ENCODE results near the gene CYP11A1. TPM values are rescaled to one million over a fixed set of nuclear protein-coding genes. Genes with fewer than 3 reads are reported as not detected.

CYP11A1 gene
- total and polyA plus RNA-seq, 8 donors: 2.5 to 10.2 (median 4.2) TPM; not detected in 4

DNA sequence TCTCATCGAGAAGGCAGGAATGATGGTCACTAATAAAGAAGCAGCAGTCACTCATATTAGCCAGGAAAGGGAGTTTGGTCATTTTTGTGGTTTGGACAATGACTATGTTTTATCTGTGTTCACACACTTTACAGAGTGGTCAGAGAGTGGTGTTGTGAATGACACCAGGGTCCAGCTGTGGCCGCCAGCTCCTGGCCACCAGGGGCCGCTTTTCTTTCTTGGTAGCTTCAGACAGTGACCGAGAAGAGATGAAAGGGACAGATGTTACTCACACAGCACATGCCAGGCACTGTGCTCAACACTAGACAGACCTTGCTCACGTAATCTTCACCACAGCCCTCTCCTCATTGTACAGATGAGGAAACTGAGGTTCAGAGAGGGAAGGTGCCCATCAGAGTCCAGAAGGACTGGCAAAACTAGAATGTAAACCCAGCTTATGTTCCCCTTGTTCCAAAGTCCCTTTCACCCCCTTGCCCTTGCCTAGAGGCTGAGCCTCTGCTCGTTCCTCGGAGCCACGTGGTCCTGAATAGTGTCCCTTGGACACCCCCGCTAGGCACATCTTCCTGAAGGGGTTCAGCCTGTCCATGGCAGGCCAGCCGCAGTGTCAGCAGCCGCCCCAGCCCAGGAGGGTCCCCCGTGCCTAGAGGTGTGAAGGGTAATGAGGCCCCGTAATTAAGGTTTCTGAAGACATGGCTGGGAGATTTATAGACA lies 55.6 kb downstream of the CYP11A1 start:
- 47 to 59% (median 52%) methylated on average over 13 of the region's 13 CpGs for WGBS, 5 donors

DNA sequence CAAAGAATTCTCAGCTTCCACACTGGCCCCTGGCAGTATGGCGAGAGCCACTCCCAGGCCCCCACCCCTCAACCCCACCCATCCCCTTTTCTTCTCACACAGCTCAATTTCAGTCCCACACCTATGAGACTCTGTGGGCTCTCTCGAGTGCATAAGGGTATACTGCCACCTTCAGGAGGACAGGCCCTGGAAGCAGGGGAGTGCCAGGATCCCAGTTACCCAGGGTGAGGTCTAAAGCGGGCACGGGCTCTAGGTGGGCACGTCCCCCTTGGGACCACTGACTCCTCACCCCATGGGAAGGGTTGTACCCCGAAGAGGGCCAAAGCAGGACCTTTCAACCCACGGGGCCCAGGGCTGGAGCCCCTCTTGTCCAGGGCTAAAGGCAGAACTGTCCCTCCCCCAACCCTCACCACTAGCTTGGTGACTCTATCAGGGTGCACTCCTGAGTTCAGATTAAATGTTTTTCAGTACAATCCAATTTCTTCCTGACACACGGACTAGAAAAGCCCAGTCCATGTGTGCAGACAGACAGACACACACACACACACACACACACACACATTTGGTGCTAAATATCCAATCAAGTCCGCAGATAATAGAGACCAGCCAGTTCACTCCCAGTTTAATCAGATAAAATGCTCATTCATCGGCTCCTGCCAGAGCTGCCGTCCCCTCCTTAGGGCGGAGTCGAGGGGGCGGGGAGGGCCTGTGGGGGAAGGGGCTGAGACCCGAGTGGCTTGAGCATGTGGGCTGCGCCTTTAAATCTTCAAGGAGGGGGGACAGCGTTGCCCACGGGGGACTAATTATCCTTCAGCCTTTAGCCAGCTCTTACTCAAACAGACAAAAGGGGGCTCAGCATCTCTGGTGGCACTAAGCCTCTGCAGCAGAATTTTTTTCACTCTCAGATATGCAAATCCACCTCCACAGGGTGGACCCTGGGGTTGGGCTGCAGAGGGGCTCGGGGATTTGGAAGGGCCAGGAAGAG lies 59.3 kb downstream of the CYP11A1 start:
- H3K36me3 ChIP-seq: no peaks in the 10 kb centered on the region
- peak; percentile 59 to 87 for DNase-seq
- WGBS, 5 donors: 6 to 14% (median 9%) methylated on average over 18 to 19 of the region's 19 CpGs
- H3K4me1 ChIP-seq: no peaks in the 10 kb centered on the region
- intact Hi-C loops (cut with DNase I; ENCODE audit: low total_unique reads): loop anchor here (5.0 kb wide), 1 partner anchor 181 kb away; no protein-coding TSS in a partner anchor
- H3K27ac ChIP-seq: no peak overlapping the region
- peaks cover 0 to 72% (median 25%) of the 10 kb centered on the region in 3 donors for H3K27me3 ChIP-seq
- H3K9me3 ChIP-seq: no peaks in the 10 kb centered on the region
- no peak overlapping the region for H3K4me3 ChIP-seq
- TF ChIP-seq POLR2A (IDR thresholded peaks at IDR 0.05): no peak
- TF ChIP-seq, protein P1, sequence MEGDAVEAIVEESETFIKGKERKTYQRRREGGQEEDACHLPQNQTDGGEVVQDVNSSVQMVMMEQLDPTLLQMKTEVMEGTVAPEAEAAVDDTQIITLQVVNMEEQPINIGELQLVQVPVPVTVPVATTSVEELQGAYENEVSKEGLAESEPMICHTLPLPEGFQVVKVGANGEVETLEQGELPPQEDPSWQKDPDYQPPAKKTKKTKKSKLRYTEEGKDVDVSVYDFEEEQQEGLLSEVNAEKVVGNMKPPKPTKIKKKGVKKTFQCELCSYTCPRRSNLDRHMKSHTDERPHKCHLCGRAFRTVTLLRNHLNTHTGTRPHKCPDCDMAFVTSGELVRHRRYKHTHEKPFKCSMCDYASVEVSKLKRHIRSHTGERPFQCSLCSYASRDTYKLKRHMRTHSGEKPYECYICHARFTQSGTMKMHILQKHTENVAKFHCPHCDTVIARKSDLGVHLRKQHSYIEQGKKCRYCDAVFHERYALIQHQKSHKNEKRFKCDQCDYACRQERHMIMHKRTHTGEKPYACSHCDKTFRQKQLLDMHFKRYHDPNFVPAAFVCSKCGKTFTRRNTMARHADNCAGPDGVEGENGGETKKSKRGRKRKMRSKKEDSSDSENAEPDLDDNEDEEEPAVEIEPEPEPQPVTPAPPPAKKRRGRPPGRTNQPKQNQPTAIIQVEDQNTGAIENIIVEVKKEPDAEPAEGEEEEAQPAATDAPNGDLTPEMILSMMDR (IDR thresholded peaks at IDR 0.05): peak in 5 of 7 experiments; percentile 38 to 61 (median 50)

More for the DNA sequence above, 55.6 kb downstream of the CYP11A1 start:
- H3K27me3 ChIP-seq: peaks cover 0 to 54% (median 16%) of the 10 kb centered on the region in 3 donors
- no peak overlapping the region for H3K4me3 ChIP-seq
- H3K36me3 ChIP-seq: no peaks in the 10 kb centered on the region
- H3K9me3 ChIP-seq: no peaks in the 10 kb centered on the region
- no peak overlapping the region for H3K27ac ChIP-seq
- TF ChIP-seq, protein P1 (IDR thresholded peaks at IDR 0.05): peak in 2 of 7 experiments; percentile 11 to 21
- no peak for TF ChIP-seq EP300 (IDR thresholded peaks at IDR 0.05)
- intact Hi-C loops (cut with DNase I; ENCODE audit: low total_unique reads): no loop called here
- H3K4me1 ChIP-seq: peaks cover 0 to 14% (median 0%) of the 10 kb centered on the region in 4 donors
- peak in 1 of 2 donors; percentile 29 for DNase-seq

- H3K27ac ChIP-seq: no peak overlapping the region
- H3K4me3 ChIP-seq: no peak overlapping the region
- no peaks in the 10 kb centered on the region for H3K9me3 ChIP-seq
- H3K27me3 ChIP-seq: peaks cover 0 to 86% (median 25%) of the 10 kb centered on the region in 3 donors
- H3K4me1 ChIP-seq: no peaks in the 10 kb centered on the region
- TF ChIP-seq, protein P1 (IDR thresholded peaks at IDR 0.05): no peak
- no peak for TF ChIP-seq POLR2A (IDR thresholded peaks at IDR 0.05)
- no peaks in the 10 kb centered on the region for H3K36me3 ChIP-seq
- no peak for DNase-seq
- WGBS, 5 donors: 52 to 57% (median 55%) methylated on average over 10 of the region's 10 CpGs
- intact Hi-C loops (cut with DNase I; ENCODE audit: low total_unique reads): loop anchor here (5.0 kb wide), 1 partner anchor 179 kb away; no protein-coding TSS in a partner anchor
Measured at GRCh38 chr15:74306781-74307217, 60.6 kb downstream of the CYP11A1 start.

GRCh38 chr15:74305687-74306086 lies 61.8 kb downstream of the CYP11A1 start:
- Histone ChIP-seq H3K9me3 (no peaks in the 10 kb centered on the region), H3K36me3 (no peaks in the 10 kb centered on the region), H3K27me3 (peaks cover 0 to 97% (median 25%) of the 10 kb centered on the region in 3 donors), H3K4me1 (no peaks in the 10 kb centered on the region), H3K27ac (no peak overlapping the region), H3K4me3 (no peak overlapping the region)
- DNase-seq: no peak
- TF ChIP-seq, protein P1 (IDR thresholded peaks at IDR 0.05): no peak
- TF ChIP-seq POLR2AphosphoS5 (IDR thresholded peaks at IDR 0.05): no peak
- TF ChIP-seq EP300 (IDR thresholded peaks at IDR 0.05): no peak
- no peak for TF ChIP-seq POLR2A (IDR thresholded peaks at IDR 0.05)
- WGBS, 5 donors: 75 to 84% (median 81%) methylated on average over 7 of the region's 7 CpGs
- intact Hi-C loops (cut with DNase I; ENCODE audit: low total_unique reads): loop anchor here (5.0 kb wide), 1 partner anchor 178 kb away; no protein-coding TSS in a partner anchor

Data from stomach (tissue), 9 donors.